Tibial nerve (tissue), 4 donors: ENCODE measurements around the gene FBN2.

Experiments
- EP300 ChIP-seq, 2 donors: sonication (generic); formaldehyde crosslinking; IDR thresholded peaks; one replicate each; pipeline ENCODE4 v1.6.1; 2017; ENCODE audit warnings: antibody characterized with exemption in 2 of 2, mild to moderate bottlenecking in 1 of 2
- POLR2A ChIP-seq, 2 donors: fragments of 450-650 bp; IDR thresholded peaks; one replicate each; pipeline ENCODE4 v1.6.1; 2017; ENCODE audit warnings: antibody characterized with exemption in 2 of 2, mild to moderate bottlenecking in 2 of 2, moderate library complexity in 2 of 2
- TF ChIP-seq, protein P1 (sequence below), 5 experiments: fragments of 200-600 bp in 3 of 5; fragments of 450-650 bp in 2 of 5; sonication (generic) in 3 of 5; IDR thresholded peaks; one replicate each; pipeline ENCODE4 v1.5.1; 2016 to 2019; ENCODE audit warnings: antibody characterized with exemption in 5 of 5, mild to moderate bottlenecking in 3 of 5, moderate library complexity in 2 of 5

GRCh38 chr5:128535251-128535650 lies 2.8 kb downstream of the FBN2 start:
- TF ChIP-seq POLR2A (IDR thresholded peaks at IDR 0.05) (no peak), EP300 (IDR thresholded peaks at IDR 0.05) (no peak)
- TF ChIP-seq, protein P1, sequence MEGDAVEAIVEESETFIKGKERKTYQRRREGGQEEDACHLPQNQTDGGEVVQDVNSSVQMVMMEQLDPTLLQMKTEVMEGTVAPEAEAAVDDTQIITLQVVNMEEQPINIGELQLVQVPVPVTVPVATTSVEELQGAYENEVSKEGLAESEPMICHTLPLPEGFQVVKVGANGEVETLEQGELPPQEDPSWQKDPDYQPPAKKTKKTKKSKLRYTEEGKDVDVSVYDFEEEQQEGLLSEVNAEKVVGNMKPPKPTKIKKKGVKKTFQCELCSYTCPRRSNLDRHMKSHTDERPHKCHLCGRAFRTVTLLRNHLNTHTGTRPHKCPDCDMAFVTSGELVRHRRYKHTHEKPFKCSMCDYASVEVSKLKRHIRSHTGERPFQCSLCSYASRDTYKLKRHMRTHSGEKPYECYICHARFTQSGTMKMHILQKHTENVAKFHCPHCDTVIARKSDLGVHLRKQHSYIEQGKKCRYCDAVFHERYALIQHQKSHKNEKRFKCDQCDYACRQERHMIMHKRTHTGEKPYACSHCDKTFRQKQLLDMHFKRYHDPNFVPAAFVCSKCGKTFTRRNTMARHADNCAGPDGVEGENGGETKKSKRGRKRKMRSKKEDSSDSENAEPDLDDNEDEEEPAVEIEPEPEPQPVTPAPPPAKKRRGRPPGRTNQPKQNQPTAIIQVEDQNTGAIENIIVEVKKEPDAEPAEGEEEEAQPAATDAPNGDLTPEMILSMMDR (IDR thresholded peaks at IDR 0.05): no peak
